Measurements from ENCODE around the gene METTL23. TPM values are rescaled to one million over a fixed set of nuclear protein-coding genes. Genes with fewer than 3 reads are reported as not detected.

METTL23 gene
- total and polyA plus RNA-seq, 2 donors (not counting 3 experiments of a cell fraction or from before 2014, with no cell fraction given) = 19.5 to 33.4 TPM

DNA sequence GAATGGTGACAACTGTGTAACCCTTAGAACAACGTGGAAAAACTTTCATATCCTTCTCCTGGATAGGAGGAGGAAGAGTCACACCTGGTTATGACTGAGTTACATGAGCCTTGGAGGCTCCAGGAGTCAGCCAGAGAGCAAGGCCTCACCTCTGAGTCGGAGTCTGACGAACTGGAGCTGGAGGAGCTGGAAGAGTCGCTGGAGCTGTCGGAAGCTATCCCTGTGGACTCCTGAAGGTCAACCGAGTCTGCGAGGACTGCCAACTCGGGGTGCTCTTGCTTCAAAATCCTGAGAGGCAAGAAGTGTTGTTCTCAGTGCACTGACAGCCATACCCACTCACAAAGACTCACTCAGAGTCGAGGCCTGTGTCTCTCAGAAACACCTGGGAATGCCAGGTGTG, 6.4 kb upstream of the METTL23 start:
- Histone ChIP-seq H2AFZ (ENCODE audit: low read depth, low read length) (no peak overlapping the region), H3K9me1 (replicated peaks; ENCODE audit: control insufficient read depth, extremely low read depth, insufficient read depth, low read length) (no peaks in the 10 kb centered on the region), H3K4me2 (ENCODE audit: insufficient read depth, low read length) (no peak overlapping the region), H3K9ac (replicated peaks; ENCODE audit: extremely low read depth, insufficient read depth, low read length) (no peak overlapping the region), H4K20me1 (replicated peaks; ENCODE audit: control insufficient read depth, extremely low read depth, insufficient read depth, low read length) (no peaks in the 10 kb centered on the region), H3K4me1 (ENCODE audit: control insufficient read depth, extremely low read depth, insufficient read depth, low read length) (peaks cover 11% of the 10 kb centered on the region), H3K27me3 (ENCODE audit: control insufficient read depth in 2 of 2, insufficient read depth in 2 of 2, low read length in 2 of 2) (no peaks in the 10 kb centered on the region), H3K36me3 (ENCODE audit: control insufficient read depth in 2 of 2, extremely low read depth in 1 of 2, insufficient read depth in 2 of 2, low read length in 2 of 2) (peaks cover 24 to 42% of the 10 kb centered on the region in 2 experiments), H3K27ac (ENCODE audit: insufficient read depth, low read depth, low read length) (no peak overlapping the region), H3K79me2 (ENCODE audit: control insufficient read depth, insufficient read depth, low read length) (peaks cover 32% of the 10 kb centered on the region), H3K4me3 (replicated peaks in 1 of 3; ENCODE audit: insufficient read depth in 1 of 3, low read depth in 1 of 3, low read length in 3 of 3) (no peak overlapping the region), H3K9me3 (replicated peaks; ENCODE audit: control insufficient read depth, insufficient read depth, low read length) (no peaks in the 10 kb centered on the region)
- DNase-seq (ENCODE audit: low read depth, low spot score) (no peak), FAIRE-seq (no peak)
- ChIA-PET POLR2A (no interaction called here), CTCF (interaction anchor here (1.6 kb wide), 1 partner anchor 39 kb away, joined by 4 read pairs; no protein-coding TSS in a partner anchor)
- BruUV-seq (replicated peaks) = no TSS peak
- intact Hi-C loops (cut with micrococcal nuclease) (no loop called here), dilution Hi-C loops (cut with MboI; ENCODE audit: extremely low pct_ligation_motif_present, low sequenced_read_pairs) (no loop called here)
- TF ChIP-seq, protein P1, sequence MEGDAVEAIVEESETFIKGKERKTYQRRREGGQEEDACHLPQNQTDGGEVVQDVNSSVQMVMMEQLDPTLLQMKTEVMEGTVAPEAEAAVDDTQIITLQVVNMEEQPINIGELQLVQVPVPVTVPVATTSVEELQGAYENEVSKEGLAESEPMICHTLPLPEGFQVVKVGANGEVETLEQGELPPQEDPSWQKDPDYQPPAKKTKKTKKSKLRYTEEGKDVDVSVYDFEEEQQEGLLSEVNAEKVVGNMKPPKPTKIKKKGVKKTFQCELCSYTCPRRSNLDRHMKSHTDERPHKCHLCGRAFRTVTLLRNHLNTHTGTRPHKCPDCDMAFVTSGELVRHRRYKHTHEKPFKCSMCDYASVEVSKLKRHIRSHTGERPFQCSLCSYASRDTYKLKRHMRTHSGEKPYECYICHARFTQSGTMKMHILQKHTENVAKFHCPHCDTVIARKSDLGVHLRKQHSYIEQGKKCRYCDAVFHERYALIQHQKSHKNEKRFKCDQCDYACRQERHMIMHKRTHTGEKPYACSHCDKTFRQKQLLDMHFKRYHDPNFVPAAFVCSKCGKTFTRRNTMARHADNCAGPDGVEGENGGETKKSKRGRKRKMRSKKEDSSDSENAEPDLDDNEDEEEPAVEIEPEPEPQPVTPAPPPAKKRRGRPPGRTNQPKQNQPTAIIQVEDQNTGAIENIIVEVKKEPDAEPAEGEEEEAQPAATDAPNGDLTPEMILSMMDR (IDR thresholded peaks at IDR 0.05; ENCODE audit: extremely low read depth in 1 of 2, insufficient read depth in 1 of 2, low read depth in 1 of 2, low read length in 2 of 2) = no peak
- TF ChIP-seq JUN (IDR thresholded peaks at IDR 0.05; ENCODE audit: borderline replicate concordance, insufficient read depth, insufficient read length, low read depth) (no peak), POLR2AphosphoS5 (IDR thresholded peaks at IDR 0.05; ENCODE audit: insufficient read depth, low read depth, low read length) (no peak), EZH2 (IDR thresholded peaks at IDR 0.05; ENCODE audit: borderline replicate concordance, low read depth, low read length, severe bottlenecking) (no peak), GATA2 (IDR thresholded peaks at IDR 0.05; ENCODE audit: insufficient read depth, insufficient read length, low read depth, low read length) (no peak), FOS (IDR thresholded peaks at IDR 0.05; ENCODE audit: borderline replicate concordance, insufficient read depth, low read length) (no peak), MYC (IDR thresholded peaks at IDR 0.05; ENCODE audit: low read depth, low read length) (no peak), POLR2A (IDR thresholded peaks at IDR 0.05; ENCODE audit: low read depth, low read length) (no peak)
- TF ChIP-seq, protein P2, sequence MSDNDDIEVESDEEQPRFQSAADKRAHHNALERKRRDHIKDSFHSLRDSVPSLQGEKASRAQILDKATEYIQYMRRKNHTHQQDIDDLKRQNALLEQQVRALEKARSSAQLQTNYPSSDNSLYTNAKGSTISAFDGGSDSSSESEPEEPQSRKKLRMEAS (IDR thresholded peaks at IDR 0.05; ENCODE audit: insufficient read depth, insufficient read length) = no peak

All from endothelial cell of umbilical vein (primary cell).